HK-2 (cell line): ENCODE data around the gene FBXO27.
"Not testable (repeated sequence)": the region's sequence is repeated elsewhere in the genome, so short reads cannot be mapped to it uniquely, and the experiment has no call there.

Experiments
- DNase-seq: peaks from one replicate; pipeline ENCODE4 v3.0.0-alpha.2; 2018; ENCODE audit not compliant: unreplicated experiment

FBXO27 gene

DNA sequence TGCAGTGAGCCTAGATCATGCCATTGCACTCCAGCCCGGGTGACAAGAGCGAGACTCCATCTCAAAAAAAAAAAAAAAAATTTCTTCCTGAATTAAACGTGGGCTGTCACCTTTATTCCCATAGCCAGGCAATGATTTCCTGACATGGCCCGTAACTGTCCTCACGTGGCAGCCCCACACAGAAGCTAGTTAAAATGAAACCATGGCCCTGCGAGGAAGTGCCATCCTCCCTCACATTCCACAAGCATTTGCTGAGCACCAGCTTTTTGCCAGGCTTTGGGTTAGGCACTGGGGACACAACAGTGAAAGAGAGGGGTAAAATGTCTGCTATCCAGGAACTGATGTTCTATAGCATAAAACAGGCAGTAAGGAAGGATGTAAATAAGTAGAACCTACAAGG is 13.2 kb upstream of the FBXO27 start:
- no peak for DNase-seq

DNA sequence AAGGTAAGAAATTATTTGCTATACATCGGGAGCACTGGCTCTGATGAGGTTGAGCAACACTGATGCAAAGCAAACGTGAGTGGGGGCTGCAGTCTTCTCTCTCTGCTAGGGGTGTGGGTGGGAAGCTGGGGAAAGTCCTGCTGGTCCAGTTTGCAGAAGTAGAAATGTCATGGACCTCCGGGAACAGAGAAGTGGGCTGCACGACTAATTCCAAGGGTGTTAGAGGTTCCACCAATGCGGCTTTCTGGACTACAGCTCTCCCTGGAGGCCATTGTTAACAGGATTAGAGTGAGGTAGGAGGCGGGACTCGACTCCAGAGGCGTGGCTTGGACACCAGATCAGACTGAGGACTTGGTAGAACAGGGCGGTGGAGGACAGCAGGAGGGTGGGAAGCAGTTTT is 5.7 kb upstream of the FBXO27 start:
- no peak for DNase-seq

- no peak for DNase-seq
Measured at GRCh38 chr19:39037194-39037593, 4.8 kb upstream of the FBXO27 start.

- no peak for DNase-seq
Measured at GRCh38 chr19:39036581-39036980, 4.2 kb upstream of the FBXO27 start.

DNA sequence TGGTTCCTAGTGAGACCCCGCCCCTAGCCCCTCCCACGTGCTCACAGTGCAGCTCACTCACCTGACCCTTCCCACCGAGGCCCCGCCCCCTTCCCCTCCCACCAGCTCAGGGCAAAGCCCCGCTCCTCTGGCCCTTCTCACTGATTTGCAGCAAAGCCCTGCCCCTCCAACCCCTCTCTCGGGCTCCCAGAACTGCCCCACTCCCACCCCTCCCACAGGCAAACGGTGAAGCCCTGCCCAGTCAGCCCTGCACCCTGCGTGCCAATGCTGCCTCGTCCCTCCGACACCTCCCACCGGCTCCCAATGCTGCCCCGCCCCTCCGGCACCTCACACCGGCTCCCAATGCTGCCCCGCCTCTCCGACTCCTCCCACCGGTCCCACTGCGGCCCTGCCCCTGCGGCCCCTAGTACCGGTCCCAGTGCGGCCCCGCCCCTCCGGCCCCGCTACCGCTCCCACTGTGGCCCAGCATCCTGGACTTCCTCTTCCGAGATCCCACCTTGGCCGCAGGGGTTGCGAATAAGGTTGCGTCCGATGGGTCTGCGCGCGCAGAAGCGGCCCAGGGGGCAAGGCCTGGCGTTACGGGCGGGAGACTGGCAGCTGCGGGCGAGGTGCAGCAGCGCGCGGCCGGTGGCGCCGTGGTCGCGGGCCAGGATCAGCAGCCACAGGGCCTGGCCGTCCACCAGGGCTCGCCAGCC is 834 bp downstream of the FBXO27 start:
- DNase-seq = peak; percentile 99

DNA sequence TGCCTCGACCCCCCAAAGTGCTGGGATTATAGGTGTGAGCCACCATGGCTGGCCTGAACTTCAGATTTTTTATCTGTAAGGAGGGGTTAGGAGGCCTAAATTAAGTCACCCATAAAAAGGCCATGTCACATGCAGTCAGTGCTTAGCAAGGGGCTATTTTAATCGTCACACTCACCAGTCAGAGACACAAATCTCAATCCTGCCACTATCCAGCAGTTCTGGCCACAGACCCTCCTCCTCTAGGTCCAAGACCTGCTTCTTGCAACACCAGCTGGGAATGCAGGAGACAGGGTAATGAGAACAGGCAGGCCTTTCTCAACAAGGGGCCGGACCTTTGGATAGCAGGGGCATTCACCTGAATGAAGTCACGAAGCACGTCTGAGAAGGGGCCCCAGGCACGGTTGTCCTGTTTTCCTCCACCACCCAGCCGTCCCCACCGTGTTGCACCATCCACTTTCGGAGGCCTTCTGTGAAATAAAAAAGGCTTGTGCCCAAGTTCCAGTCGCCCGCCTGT is 1.4 kb downstream of the FBXO27 start:
- DNase-seq = no peak

- no peak for DNase-seq
Measured at GRCh38 chr19:39024875-39025641, 7.3 kb downstream of the FBXO27 start.

DNA sequence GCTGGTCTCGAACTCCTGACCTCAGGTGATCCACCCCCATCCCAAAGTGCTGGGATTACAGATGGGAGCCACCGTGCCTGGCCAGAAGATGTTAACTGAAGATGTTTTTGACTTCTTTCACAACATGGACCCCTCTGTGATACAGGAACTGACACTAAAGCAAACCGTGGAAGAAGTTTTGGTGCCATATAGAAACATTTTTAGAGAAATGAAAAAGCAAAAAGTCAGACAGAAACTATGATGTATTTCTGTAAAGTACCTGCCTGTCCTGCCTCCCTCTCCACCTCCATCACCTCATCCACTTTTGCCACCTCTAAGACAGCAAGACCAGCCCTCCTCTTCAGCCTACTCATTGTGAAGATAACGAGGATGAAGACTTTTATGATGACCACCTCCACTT is 11.3 kb downstream of the FBXO27 start:
- no peak for DNase-seq

GRCh38 chr19:39017646-39018045 is 14.7 kb downstream of the FBXO27 start:
- no peak for DNase-seq

DNA sequence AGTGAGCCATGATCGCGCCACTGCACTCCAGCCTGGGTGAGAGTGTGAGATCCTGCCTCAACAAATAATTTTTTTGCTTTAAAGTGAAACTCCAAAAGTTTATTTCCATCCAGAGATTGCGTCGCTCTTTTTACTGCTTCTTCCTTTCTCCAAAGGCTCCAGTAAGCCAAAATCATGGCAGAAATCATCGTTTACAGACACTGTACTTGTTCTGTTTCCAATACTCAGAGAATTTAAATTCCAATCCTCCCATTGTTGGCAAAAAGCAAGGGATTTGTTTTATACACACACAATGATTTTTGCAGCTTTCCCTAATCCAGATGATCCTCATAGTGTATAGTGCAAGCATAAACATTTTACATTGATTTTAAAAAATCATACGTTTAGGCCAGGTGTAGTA is 15.3 kb downstream of the FBXO27 start:
- DNase-seq = no peak

GRCh38 chr19:39014037-39014436 is 18.3 kb downstream of the FBXO27 start:
- no peak for DNase-seq

GRCh38 chr19:39009001-39009400 is 23.3 kb downstream of the FBXO27 start:
- no peak for DNase-seq

GRCh38 chr19:39008137-39008536 is 24.2 kb downstream of the FBXO27 start:
- DNase-seq = no peak

DNA sequence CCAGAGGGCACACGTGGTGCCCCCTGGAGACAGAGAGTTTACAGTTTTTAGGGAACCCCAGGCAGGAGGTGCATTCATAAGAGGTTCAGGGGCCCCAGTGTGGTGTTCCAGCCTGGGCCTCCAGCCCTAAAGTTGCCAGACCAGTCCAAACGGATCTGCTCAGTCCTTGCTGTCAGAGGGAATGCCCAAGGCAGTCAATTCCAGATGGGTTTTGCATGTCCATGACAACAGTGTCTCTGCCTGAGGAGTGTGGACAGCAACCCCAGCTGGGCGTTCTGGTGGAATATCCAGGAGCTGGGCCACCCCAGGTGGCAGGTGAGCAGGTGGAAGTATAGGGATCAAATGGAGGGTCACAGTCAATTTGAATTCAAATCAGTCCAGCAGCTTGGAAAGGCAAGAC is 25.3 kb downstream of the FBXO27 start:
- DNase-seq = no peak

- no peak for DNase-seq
Measured at GRCh38 chr19:39004403-39004802, 27.9 kb downstream of the FBXO27 start.

DNA sequence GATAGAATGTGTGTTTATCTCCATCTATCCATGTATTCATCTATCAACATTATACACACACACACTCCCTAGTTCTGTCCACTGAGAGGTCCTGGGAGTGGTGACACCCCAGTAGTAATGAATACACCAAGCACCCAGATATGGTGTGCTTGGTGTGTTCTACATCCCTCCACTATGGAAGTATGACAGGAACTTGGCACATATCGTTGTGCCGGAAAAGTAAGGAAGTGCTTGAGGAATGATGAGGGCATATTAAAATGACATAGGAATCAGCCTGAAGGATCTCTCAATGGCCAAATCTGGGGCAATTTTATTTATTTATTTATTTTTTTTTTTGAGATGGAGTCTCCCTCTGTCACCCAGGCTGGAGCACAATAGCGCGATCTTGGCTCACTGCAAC is 28.6 kb downstream of the FBXO27 start:
- DNase-seq = no peak

GRCh38 chr19:39003188-39003587 is 29.2 kb downstream of the FBXO27 start:
- no peak for DNase-seq

- no peak for DNase-seq
Measured at GRCh38 chr19:39001041-39001440, 31.3 kb downstream of the FBXO27 start.

DNA sequence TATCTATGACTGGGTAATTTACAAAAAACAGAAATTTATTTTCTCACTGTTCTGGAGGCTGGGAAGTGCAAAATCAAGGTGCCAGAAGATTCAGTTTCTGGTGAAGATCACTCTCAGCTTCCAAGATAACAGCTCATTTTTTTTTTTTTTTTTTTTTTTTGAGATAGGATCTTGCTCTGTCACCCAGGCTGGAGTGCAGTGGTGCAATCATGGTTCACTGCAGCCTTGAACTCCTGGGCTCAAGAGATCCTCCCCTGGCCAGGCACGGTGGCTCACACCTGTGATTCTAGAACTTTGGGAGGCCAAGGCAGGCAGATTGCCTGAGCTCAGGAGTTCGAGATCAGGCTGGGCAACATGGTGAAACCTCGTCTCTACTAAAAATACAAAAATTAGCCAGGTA is 34.8 kb downstream of the FBXO27 start:
- DNase-seq = not testable (repeated sequence)

- DNase-seq = peak; percentile 37
Measured at GRCh38 chr19:38993271-38993670, 39.1 kb downstream of the FBXO27 start.

DNA sequence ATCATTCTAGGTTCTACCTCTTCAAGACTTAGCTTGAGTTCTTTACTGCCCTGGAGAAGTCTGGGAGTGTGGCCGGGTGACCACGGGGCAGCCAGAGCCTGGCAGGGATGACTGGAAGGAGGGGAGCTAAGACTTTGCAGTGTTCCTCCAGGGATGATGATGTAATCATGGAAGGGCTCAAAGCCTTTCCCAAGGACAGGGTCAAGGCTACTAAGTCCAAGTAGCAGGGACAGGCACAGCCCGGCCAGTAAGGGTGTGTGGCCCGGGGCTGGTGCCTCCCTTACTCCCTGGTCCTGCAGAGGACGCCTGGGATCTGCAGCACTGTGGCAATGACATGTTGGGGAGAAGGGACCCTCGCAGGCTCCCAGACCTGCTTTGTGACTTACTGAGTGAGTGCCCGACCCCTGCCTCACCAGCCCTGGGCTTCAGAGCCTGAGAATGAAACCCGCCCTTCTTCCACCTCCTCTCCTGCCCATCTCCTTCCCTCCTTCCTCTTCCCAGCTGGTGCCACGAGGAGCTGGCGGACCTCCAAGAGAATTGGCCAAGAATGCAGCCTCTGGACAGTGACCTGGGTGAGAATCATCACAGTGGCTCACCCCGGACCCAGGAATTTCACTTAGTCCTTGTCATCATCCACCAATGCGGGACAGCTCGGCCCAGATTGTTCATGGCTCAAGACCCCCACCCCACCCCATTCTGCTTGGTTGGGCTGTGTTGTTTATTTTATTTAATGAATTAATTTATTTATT is 41.2 kb downstream of the FBXO27 start:
- DNase-seq = peak; percentile 69

DNA sequence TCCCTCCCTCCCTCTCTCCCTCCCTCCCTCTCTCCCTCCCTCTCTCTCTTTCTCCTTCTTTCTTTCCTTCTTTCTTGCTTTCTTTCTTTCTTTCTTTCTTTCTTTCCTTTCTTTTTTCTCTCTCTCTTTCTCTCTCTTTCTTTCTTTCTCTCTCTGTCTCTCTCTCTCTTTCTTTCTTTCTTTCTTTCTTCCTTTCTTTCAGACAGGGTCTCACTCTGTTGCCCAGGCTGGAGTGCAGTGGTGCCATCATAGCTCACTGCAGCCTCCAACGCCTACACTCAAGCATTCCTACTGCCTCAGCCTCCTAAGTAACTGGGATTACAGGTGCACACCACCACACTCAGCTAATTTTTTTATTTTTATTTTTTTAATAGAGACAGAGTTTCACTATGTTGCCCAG is 42.7 kb downstream of the FBXO27 start:
- not testable (repeated sequence) for DNase-seq
